SKM-1 treated with dmso at 0.1 percent for 144 hours (cell line): Measurements from ENCODE around the gene PITX1.

ENCODE experiments used
- DNase-seq: peaks from one replicate; lab custom pipeline; 2025; ENCODE audit not compliant: unreplicated experiment; lab: John Stamatoyannopoulos, UW

PITX1 gene

DNA sequence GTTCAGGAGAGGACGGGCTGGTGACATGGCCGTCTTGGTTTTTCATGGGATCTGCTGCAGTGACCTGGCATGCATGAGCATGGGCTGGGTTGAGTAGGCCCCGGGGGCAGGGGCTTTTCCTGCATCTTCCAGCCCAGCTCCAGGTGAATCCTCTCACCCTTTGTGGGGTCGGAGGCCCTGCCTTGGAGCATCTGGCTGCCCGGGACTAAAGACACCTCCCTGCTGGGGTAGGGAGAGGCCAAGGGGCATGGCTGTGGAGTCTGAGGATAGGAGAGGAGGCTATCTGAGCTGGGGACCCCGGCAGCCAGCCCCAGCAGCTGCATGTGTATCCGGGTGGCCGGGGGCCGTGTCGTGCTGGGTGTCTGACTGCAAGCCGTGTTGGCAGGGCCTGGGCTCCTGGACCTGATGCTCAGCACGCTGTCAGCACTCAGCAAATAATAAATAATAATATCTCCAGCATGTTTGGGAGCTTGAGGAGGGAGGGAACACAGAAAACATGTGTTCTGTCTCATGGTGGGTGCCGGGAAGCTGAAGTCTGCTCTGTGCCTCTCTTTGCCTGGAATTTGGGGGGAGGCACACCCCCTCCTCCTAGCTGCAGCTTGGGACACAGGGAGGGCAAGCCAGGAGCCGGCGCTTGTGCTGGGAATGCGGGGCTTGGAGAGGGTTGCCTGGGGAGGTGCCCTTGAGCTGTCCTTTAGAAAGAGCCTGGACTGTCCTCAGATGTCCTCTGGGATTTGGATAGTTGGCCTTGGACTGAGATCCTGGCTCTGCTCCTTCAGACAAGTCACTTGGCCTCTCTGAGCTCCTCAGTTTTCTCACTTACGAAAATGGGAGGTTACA is 28.4 kb upstream of the PITX1 start:
- DNase-seq, result no peak

DNA sequence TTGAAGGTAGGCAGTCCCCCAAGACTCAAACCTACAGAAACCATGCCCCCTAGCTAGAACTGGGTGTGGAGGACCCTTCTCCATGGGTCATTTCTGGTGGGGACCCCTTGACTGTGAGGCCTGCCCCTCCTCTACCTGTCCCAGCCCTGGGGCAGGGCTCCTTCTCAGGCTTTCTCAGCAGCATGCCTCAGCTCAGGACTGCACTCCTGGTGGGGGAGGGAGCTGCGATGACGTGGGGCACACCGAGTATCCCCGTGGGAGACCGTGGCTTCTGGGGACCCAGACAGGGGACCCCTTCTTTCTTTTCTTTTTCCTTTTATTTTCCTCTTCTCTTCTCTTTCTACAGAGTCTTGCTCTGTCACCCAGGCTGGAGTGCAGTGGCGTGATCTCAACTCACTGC is 27.0 kb upstream of the PITX1 start:
- DNase-seq, result no peak

DNA sequence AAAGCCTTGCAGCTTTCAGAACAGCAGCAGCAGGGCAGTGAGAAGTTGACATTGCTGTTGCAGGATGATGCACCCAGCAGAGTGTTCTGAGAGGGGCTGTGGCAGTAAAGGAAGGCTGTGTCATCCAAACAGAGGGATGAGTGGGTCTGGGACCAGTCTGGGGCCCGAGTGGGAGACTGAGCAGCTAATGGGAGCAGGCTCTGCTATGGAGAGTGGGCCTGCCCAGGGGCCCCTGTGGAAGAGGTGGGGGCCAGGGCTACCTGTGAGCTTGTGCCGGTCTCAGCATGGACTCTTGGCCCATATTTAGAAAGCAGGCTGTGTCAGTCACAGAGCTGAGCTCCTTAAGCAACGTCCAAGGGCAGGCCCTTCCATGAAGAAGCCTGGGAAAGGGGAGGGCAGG is 26.0 kb upstream of the PITX1 start:
- DNase-seq, result no peak

DNA sequence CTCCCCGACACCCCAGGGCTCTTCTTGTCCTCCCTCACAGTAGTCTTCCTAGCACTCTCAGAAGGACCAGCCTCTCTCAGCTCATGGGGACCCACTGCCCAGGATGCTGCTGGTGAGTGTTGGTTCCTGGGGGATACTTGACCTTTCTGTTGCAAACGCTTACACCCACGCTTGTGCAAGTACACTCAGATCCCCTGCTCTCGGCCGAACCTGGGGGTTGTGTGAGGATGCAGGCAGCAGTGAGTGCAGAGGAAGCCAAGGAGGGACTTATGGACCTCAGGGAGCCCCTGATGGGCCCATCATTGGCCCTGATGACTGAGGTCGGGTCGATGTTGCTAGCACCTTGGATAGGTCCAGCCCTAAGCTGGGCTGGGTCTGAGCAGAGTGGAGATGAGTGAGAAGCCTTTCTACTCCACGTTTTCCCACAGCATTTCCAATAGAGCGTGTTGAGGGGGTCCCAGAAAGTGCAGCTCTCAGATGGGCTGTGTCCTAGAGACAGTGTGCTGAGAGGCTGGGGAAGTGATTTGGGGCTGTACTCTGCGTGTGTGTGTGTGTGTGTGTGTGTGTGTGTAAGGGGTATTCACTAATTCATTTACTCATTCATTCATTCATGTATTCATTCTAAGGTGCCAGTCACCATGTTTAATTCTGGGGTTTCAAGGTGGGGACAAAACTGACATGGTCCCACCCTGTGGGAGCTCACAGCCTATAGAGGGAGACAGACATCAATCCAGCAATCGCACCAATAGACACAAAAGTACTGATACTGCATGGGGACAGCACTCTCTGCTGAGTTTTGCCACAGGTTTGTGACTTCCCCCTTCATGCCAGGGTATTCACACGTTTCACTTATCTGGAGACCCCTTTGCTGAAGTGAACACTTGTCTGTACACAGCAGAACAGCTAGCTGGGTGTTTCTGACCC is 25.2 kb upstream of the PITX1 start:
- DNase-seq, result no peak

DNA sequence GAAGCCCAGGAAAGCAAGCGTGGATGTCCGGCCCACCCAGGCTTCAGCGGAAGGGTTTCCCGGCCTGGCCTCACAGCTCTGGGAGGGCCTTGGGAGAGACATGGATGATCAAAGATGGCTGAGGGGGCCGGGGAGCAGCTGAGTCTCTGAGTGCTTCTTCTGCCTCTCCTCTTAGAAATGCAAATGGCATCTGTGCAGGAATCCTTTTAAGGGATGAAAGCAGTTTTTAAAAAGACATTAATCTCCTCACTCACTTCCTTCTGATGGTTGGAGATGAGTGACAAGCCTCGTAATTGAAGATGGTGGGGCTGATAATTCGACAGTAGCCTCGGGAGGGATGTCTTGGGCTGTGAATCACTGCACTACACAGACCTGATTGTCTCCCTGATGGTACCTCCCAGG is 24.3 kb upstream of the PITX1 start:
- no peak for DNase-seq

DNA sequence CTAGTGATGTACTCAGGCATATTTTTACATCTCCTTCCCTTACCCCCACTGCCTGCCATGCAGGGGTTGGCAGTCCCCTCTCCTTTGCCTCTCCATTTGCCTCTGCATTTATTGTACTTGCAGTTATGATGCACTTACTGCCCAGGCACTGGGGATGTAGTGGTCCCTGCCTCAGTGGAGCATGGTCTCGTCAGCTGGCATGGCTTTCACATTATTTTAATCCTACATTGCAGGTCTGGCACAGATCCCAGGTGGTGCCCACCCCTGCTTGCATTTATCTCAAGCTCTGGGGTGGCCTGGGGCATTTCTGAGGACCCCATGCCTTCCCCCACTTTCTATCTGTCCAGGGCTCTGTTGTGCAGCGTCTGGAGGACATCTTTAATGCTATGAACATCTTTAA is 23.2 kb upstream of the PITX1 start:
- DNase-seq, result no peak

DNA sequence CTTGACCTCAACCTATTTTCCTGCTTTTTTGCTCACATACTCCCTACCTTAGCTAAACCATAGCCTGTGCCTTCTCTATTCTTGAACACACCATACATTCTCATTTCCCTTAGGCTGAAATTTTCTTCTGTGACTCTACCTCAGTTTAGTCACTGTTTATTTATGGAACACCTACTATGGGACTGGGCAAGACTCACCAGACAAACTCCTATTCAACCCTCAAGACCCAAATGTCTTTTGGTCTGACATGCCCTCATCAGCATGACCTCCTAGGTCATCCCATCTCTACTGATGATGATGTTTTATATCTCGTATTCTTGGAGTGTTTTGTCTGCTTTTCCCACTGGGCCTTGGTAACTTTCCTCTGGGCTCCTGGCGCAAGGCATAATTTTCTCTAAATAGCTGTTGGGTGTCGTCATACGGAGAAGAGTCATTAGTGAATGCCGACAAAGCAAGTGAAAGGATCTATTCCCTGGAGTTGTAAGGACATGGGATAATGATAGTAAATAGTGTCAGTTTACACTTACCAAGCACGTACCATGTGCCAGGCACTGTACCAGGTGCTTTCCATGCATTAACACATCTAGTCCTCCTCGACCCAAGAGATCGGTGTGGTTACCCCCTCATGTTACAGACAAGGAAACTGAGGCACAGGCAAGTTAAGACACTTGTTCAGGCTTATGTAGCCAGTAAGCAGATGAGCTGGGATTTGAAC is 22.4 kb upstream of the PITX1 start:
- DNase-seq, result no peak

DNA sequence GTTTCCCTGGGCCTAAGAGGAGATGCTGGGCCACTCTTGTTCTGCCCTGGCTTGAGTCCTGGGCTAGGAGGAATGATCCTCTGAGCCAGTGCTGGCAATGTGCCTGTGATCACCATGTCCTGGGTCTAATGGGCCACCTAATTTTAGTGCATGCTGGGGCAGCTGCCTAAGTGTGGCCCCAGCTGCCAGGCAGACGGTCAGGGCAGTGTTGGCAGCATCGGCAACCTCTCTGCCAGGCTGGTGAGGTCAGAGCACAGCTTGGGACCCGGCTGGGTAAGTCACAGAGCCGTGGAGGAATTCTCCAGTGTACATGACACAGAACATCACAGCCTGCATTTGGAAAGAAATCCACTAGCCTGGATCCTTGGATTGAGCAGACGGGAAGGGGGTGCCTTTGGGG is 21.4 kb upstream of the PITX1 start:
- no peak for DNase-seq

DNA sequence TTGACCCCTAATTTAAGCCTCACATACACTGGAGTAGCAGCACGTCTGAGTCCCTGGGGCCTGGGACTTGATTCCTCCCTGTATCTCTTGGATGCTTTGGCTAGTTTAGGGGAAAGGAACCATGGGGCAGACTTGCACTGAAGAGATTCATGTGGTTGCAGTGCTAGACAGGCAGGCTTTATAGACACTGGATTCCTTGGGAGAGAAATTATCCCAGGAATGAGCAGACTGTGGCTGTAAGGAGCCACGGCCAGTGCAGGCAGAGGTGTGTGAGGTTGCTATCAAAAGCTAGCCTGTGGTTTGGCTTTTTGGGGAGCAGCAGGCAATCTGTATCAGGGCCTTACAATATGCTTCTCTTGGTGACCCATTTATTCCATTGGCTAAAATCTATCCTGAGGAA is 20.5 kb upstream of the PITX1 start:
- DNase-seq, result no peak

DNA sequence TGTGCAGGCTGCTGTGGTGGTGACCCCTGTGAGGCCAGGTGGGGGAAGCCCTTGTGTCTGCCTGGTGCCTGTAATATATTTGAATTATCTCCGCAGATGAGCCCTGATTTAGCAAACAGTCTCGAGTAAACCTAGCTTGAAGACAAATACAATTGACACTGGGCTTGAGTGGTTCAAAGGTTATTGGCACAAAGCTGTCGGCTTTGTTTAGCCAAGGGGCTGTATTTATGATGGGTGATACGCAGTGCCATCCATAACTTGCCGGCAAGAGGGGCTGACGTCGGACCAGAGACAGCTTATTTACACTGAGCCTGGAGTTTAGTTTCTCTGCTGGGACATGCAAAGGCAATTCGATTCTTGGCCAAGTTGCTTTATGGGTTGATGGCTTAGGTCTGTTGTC is 20.0 kb upstream of the PITX1 start:
- no peak for DNase-seq

DNA sequence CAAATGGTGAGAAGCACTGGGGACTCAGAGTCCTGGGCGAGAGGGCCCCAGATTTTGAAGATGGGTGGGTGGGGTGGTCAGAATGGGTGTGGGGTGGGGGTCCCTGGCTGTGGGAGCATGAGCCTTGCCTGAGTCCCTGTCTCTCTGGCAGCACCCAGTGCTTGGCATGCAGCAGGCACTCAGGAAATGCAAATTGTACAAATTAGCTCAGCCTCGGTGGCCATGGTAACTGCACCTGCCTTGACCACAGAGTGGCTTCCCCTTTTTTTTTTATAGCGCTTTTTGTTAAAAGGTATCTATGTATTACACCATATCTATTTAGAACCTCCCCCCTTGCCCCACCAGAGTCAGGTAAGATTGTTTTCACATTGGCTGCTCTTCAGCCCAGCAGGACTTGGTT is 19.2 kb upstream of the PITX1 start:
- peak; percentile 7 for DNase-seq

DNA sequence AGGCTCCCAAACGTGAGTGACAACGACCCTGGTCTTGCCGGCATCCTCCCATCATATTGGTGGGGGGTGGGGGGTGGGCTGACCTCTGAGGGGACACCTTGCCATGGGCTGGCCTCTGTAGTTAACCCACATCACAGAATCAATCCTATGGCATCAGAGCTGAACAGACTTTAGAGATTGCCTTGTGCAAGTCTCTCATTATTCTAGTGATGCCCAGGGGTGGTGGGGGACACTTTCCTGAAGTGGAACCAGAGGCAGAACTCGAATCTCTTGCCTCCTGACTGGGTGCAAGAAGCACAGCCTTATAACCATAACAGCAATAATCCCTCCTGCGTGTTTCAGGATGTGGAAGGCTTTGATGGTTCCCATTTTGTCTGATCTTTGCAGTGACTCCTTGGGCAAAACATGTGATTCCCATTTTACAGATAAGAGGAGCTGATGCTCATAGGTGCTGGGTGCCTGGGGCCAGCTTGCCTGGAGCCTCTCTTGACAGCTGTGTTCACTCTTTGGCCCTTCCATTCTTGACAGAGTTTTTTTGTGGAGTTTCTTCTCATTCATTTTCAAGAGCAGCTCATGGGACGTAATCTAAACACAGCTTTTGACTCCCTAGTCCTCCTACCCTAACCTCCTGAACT is 18.6 kb upstream of the PITX1 start:
- no peak for DNase-seq

DNA sequence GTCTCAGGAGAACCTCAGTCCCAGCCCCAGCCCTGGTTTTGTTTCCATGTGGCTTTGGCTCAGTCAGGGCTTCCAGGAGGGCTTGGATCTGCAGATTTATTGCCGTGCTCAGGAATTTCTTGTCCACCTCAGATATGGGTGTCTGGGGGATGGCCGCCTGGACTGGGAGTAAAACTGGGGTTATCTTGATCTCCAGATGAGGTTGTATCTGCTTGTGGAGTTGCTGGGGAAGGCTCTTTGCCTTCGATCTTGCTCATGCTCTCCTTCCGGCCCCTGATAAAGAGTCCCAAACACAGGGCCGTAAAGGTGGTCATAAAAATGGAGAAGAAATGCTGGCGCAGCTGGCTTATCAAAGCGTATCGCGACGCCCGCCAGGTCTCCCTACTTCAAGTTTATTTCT is 17.8 kb upstream of the PITX1 start:
- DNase-seq, result no peak

DNA sequence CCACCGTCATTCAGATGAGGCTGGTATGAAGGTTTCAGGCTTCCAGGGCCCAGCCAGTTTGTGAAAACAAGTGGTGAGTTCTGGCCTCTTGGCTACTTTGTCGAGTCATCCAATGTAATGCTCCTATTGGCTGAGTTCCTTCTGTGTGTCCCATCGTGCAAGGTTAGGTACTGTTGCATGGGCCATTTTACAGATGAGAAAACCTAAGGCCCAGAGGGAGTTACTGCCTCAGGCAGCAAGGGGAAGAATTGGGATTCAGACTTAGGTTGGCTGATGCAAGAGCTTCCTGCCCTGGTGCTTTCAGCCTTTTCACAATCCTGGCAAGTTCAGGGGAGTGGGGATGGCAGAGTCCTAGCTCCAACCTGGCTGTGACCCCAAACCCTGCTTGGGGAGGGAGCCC is 17.4 kb upstream of the PITX1 start:
- no peak for DNase-seq

DNA sequence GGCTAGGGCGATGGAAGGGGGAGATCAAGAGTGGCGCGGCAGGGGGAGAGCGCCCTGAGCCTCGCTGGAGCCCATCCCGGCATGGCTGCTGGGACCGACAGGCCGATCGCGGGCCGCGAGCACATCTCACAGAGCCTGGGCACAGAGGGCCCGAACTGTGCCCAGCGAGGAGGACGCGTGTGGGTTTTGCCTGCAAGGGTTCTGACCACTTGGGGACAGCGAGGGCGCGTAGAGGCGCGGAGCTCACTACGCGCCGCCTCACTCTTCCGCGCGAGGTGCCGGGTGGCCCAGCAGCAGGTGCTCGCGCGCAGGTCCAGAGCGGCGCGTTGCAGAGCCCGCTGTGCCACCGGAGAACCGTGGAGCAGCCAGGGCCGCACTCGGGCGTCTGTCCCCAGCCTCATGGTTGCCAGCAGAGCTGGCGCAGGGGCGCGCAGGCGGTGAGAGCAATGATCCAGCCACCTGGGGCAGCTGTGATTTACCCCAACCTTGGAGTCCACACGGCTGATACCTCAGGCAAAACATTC is 16.3 kb upstream of the PITX1 start:
- no peak for DNase-seq

DNA sequence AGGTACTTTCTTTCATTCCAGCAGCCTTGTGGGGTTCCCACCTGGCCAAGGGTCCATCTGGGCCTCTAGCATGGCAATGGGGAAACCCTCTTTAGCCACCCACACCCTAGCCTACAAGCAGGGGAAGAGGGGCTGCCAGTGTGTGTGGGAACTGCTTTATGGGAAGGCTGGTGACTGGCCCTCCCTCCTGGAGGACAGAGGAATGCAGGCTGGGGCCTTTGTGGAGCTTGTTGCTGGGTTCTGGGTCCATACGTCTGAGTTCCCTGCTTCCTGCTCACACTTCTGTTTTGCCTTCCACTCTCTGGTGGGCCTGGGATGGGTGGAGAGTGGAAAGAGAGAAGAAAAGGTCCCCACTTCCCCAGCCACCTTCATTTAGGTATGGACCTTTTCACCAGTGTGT is 14.9 kb upstream of the PITX1 start:
- no peak for DNase-seq

DNA sequence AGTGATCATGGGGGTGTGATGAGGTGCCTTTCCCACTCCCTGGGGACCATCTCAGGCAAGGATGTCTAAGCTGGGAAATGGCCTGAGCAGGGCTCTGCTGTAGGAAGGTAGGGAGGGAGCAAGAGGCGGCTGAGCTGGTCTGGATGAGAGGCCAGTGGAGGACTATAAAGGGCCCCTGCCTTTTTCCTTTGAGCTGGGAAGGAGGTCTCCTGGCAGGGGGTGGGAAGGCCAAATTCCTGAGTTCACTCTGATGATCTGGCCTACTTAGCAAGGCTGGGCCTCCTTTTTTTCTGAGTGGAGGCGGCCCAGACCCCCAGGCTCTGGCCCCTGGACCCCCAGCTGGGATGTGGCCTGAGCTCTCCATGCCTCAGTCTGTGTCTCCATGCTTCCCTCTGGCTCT is 14.3 kb upstream of the PITX1 start:
- no peak for DNase-seq

DNA sequence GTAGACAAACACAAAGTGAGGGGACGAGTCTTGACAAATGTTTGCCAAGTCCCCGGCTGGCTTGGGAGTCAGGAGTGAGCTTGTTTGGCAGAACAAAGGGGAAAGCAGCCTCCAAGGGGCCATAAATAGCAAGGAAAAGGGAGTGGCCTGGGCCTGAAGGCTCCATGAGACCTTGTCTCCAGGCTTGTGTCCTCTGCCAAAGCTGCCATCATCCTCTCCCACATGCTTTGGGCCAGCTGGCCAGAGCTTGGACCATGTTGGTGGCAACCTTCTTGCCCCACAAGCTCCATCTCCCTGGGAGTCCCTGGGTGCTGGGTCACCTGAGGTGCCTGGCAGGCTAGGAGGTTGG is 13.3 kb upstream of the PITX1 start:
- no peak for DNase-seq

DNA sequence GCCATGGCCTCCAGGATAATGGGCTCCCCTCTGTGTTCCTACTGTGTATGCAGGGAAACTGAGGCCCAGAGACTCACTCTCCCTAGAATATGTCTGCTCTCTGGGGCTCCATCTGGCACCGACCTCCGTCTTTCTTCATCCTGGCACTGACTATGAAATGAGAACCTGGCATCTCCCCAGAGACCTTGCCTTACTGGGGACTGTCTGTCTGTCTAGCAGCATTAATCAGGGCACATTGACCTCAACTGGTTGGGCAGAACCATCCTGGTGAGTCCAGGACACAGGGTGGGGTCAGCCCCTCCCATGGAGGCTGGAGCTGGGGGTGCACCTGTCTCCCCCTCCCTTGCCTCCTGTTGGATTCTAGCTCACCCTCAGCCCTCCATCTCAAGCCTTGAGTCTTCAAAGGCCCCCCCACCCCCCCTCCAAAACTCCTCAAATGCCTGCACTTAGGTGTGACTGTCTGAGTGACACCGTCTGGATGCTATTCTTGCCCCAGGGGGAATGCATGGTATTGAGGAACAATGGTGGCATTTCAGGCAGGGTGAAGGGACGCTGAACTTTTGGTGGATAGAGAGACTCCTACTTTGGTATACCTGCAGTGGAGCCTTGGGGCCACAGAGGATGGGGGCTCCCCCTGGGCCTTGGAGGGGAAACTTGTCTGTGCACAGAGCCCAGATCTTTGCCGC is 12.8 kb upstream of the PITX1 start:
- DNase-seq, result no peak

DNA sequence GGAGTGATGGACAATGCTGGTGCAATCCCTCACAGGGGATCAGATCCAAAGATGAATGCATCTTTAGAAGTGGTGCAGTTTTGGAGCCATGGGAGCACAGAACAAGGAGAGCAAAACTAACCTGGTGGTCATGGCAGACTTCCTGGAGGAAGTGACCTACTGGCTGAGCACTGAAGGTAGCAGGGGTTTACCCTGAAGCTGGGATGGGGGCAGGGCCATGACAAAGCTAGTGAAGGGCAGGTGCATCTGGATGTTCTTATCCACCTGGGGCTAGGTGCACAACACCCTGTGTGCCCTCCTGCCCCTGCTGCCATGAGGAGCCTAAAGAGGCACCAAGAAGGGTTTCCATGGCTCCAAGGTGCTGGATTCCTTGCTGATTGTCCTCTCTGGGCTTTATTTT is 11.5 kb upstream of the PITX1 start:
- DNase-seq, result no peak
